GM21786 (cell line): ENCODE results near the gene LIN28B.
"Not testable (repeated sequence)": the region's sequence is repeated elsewhere in the genome, so short reads cannot be mapped to it uniquely, and the experiment has no call there.

Source experiments
- ATAC-seq: cut with Tn5 transposase; IDR thresholded peaks from one replicate; pipeline ENCODE4 v1.9.1; 2021; ENCODE audit not compliant: unreplicated experiment

Gene LIN28B

DNA sequence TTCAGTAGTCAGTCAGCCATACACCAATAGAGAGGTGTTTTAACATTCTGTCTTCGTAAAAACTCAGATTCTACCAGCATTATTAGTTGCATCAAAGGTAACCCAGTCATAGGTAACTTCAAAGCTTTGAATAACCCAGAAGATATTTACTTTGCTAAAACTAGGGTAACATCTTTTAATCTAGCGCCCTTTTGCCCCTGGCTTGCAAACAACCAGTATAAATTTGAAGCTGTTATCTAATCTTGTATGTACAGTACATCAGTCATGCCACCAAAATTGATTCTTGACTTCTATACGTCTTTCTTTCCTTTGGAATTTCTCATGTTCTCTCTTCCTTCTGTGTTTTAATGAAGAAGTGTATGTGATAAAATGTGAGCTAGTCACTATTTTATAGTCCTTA lies 109.3 kb downstream of the LIN28B start:
- ATAC-seq = no peak

DNA sequence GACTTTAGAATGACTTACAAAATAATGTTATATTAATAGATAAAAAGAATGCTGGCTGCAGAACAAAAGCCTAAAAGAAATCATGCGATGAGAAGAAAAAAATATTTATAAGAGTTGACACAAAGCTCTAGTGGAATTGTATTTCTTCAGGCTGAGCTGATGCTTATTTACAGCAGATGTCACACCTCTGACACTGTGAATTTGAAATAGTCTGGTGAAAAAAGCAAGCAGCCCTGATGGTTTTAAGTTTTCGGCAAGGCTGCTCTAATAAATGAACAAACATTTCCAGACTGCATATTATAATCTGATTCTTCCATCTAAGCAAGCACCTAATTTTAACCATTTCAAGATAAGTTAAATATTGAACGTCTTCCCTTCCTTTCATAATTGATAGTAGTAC lies 109.9 kb downstream of the LIN28B start:
- no peak for ATAC-seq

DNA sequence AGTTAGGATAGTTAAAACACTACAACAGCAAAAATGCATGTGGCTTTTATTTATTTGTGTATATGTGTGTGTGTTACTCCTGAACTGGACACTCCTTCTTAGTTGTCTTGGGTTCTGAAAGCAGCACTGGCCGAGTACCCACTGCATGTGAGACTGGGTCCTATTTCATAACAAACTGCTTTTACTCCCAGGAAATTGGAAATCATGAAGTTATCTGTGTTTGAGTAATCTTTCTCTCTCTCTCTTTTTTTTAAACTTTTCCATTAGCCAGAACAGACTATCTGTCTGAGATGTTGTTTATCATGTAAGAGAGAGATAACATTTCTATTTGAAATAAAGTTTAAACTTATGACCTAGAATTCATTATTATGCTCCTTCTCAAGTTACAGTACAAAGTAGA lies 110.4 kb downstream of the LIN28B start:
- ATAC-seq = no peak

- no peak for ATAC-seq
These were observed 111.5 kb downstream of the LIN28B start for GRCh38 chr6:105068407-105068806.

DNA sequence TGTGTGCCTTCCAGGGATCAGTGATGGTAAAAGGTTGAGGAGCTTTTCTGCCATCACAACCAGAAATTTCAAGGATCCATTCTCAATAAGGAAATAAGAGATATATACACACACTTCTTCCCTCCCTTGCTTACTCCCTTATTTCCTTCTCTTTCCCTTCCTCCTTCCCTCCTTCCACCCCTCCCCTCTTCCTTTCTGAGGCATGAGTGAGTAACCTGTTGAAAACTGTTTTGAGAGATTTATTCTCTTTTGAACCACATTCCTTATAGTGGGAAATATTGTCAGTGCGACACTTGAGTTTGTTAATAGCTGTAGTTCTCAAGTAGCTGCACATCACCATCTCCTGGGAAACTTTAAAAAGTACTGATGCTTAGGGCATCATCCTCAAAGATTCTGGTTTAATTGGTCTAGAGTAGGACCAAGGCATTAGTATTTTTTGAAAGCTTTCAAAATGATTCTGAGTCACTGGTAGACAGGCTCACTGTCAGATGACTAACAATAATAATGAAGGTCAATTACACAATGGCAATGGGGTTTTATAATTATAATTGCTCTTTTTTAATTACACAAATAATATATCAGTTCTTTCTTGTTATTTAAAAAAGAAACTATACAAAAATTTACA lies 113.0 kb downstream of the LIN28B start:
- no peak for ATAC-seq

GRCh38 chr6:105072798-105073199 lies 115.9 kb downstream of the LIN28B start:
- ATAC-seq = no peak

GRCh38 chr6:105075210-105075609 lies 118.3 kb downstream of the LIN28B start:
- no peak for ATAC-seq

- not testable (repeated sequence) for ATAC-seq
These were observed 119.5 kb downstream of the LIN28B start for GRCh38 chr6:105076418-105076817.

DNA sequence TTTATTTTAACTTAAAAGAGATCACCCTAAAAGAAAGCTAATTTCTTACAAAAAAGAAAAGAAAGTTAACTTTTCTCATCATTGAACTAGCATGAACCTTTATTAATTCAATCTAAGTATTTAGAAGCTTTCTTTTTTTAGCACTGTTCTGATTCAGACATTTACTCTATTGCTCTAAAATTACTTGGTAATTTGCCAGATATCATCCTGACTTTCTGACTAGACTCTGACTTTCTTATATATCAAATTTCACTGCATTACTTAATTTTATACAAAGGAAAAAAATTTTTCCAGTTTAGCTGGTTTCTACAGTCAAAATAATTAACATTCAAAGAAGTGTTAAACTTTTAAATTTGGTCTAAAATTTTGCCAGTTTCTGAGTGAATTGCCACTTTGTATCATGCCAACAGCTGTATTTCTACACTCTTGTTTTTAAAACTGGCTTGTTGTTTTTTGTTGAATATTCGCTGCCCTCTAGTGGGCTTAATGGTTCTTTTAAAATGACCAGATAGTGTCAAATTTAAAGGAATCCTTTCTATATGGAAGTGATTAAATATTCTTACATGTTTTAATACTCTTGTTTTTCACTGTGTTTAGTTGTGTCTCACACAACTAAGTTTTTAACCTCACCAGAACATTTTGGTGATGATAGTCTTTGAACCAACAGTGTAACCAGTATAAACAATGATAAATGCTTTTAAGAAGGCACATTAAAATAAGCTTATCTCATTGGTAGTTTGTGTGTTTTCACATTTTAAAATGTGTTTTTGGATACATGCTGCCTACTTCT lies 120.9 kb downstream of the LIN28B start:
- no peak for ATAC-seq

- no peak for ATAC-seq
These were observed 121.4 kb downstream of the LIN28B start for GRCh38 chr6:105078386-105078708.

DNA sequence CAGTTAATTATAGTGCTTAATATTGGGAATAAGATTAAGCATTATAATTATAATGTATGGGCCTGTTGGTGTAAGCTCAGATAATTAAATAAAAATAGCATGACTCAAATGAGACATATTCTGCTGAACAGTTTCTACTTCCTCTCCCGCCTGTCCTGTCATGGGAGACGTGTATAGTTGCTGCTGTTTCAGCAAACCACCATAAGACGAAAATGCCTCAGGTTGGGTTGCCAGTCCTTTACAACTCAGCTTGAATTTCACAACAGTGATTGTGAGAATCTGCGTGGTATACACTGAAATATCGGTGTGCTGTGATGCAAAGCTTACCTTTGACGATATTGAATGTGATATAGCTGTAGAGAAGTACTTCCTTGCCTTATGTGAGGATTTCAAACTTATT lies 123.4 kb downstream of the LIN28B start:
- ATAC-seq = no peak

DNA sequence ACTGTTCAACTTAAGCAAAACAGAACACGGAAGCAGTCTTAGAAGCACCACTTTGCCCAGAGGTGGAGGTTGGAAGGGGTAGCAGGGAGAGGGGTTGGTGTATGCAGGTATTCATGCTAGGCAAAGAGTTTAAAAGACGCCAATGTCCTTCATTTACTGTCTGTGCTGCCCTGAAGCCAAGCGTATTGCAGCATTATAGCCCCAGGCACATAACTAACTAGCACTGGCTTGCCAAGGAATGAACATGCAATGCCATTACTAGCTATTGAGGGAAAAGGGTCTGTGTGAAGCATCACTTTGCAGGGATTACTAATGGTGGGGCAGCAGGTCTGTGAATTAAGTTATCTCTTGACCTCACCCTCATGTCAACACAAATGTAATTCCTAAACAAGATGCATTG lies 124.8 kb downstream of the LIN28B start:
- not testable (repeated sequence) for ATAC-seq

DNA sequence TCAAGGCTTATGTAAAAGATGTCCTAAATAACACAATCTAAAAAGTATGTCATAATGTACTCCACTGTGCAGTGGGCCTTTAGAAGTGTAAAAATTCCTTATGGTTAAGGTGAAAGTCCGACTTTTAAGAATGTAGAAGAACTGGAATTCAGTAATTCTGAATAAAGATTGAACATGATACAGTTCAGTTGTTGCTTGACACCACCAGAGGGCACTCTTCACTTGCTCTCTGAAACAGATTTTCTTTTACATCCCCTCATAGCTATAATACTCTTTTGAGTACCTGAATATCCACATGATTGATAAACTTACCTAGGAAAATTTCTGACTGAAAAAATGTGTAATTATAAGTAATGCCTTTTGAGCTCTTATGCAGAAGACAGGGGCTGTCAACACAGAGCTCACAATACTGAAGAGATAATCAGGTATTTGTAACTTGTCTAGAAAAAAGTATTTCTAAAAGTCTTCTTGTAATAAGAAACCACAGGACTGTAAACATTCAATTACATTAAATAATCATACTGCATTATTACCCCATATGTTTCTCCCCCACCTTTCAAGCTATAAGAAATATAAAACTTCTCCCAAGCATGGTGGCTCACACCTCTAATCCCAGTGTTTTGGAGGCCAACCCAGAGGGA lies 130.8 kb downstream of the LIN28B start:
- ATAC-seq = no peak

- no peak for ATAC-seq
These were observed 134.4 kb downstream of the LIN28B start for GRCh38 chr6:105091140-105091829.

DNA sequence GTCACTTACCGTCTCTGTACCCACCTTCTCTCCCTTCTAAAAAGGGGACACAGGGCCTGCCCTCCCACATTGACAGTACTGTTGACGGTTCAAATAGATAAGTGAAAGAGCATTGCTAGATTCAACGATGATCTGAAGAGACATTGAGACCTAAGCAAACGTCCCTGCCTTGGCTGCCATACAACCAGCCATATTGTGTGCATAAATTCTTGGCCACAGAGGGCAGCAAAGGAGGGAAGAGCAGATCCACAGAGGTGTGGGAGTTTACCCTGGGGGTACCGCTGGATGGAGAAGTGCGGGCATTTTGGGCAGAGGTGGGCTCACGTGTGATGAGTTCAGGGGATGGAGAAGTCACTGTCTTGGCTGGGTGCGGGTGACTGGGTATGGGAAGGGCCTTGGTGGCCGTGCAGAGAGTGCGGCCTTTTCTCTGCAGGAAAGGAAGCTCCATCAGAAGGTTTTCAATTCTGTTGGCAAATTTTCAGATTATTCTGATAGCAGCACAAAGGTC lies 137.3 kb downstream of the LIN28B start:
- ATAC-seq = no peak

- ATAC-seq = no peak
These were observed 138.2 kb downstream of the LIN28B start for GRCh38 chr6:105095139-105095538.

GRCh38 chr6:105097288-105097687 lies 140.4 kb downstream of the LIN28B start:
- ATAC-seq = no peak

DNA sequence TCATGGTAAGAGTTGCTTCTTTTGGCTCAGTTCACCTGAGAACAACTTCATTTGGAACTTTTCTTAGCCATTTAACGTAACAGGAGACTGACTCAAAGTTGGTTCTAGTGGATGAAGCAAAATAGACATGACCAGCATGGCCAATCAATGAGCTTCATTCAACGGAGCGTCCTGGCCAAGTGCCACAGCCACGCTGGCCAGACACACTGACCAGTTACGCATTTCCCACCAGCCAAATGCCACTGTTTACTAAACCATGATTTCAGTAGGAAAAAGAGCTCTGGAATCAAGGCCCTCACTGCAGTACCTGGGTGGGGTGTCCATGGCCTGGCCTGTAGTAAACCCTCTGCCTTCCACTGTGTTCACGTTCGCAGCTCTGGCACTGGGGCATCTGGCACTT lies 142.5 kb downstream of the LIN28B start:
- ATAC-seq = no peak

DNA sequence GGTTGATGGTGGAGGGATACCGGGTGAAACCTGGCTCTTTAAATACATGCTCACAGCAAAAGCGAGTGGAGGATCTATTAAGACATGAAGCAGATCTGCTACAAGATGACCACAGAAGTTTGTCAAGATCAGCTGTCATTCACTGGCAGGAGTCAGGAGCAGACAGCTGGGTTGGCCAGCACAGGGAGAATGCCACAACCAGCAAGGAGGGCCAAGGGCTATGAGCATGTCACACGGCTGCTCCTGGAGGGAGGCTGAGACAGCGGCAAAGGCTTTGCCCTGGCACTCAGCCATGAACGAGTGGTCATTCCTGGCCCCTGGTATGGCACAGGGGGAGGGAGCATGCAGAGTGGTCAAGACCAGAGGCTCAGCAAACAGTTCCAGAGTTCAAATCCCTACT lies 145.3 kb downstream of the LIN28B start:
- ATAC-seq = no peak

DNA sequence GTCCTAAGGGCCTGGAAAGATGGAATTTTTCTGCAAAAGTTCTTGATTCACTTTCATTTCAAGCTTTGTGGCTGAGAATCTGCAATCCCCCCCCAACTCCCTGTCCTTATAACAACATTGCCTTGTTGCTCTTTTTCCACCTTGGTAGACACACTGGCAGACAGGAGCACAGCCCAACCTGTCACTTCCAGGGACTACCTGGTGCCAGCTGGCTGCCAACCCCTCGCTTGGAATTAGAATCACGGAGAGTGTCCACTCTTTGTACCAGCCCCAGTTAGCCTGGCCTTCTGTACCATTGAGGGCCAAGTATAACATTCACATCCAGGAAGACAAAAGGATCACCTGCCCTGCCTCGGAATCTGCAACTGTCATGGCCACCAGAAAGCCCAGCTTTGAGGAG lies 148.2 kb downstream of the LIN28B start:
- ATAC-seq = no peak

DNA sequence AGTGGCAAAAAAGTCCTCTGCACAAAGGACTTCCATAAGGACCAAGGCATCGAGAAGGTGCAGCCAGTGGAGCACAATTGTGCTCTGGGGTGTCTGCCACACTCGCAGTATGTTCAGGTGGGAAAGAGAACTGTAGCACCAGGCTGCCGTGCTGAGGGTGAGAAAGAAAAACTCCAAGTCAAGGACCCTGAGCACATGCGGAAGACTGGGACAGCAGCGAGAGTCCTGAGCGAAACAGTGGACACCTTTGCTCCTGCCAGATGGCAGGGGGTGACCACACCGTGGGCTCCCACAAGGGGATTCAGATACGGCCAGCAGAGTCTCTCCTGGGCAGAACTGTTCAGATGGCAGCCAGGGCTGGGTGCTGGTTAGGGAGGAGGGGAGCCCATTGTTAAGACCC lies 149.4 kb downstream of the LIN28B start:
- no peak for ATAC-seq

DNA sequence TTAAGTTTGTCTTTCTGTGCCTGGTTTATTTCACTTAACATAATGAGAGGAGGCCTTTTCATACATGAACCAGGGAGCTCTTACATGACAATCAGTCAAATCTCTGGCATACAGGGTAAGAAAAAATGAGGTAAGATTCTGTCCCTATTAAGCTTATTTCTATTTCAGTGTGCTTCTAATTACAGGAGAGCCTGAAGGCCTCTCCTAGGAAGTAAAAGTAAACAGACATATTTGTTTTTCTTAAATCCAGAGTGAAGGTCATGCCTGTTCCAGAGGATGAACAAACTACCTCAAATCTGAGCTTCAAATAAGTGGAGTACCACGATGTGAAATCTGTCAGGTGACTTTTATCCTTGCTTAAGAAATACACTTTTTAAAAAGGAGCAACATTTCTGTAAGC lies 150.3 kb downstream of the LIN28B start:
- ATAC-seq = no peak
